MM.1S (cell line): ENCODE measurements around the gene NAALADL2.

Experiments
- CTCF ChIP-seq: fragments of 300-600 bp; sonication (generic); IDR thresholded peaks from 2 replicates; pipeline ENCODE4 v1.5.1; 2016; ENCODE audit warnings: antibody characterized with exemption, low read length, mixed read lengths
- EZH2 ChIP-seq: fragments of 300-600 bp; sonication (generic); optimal IDR thresholded peaks from 2 replicates; pipeline ENCODE3; 2017; ENCODE audit warnings: low read depth, mild to moderate bottlenecking, antibody characterized with exemption, low read length, mixed read lengths

DNA sequence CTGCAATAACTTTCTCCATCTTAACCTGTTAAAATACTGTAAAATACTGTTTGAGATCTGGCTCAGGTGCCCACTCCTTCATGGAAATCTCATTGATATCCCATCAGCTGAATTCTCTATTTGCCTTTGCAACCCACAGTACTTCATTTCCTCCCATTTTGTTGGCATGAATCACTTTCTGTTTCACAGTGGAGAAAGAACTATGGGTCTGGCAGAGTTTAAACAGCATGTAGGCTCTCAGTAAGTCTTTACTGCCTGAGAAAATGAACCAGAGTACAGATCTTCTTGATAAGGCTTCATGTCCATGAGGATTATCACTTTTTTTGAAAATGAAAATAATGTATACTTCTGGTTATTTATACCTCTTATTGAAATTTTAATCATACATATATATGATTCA lies 245.9 kb downstream of the NAALADL2 start:
- no peak for TF ChIP-seq EZH2
- TF ChIP-seq CTCF, result no peak
